SU-DHL-6 (cell line): ENCODE measurements around the gene NME4.

Source experiments
- CTCF ChIP-seq: fragments of 200-600 bp; sonication (generic); IDR thresholded peaks from one replicate; pipeline ENCODE4 v1.5.1; 2017; ENCODE audit warnings: antibody characterized with exemption, mild to moderate bottlenecking, low read length, moderate library complexity; ENCODE audit not compliant: insufficient read depth, poor library complexity, severe bottlenecking
- EZH2phosphoT487 ChIP-seq: fragments of 200-600 bp; sonication (generic), shearing (Covaris generic); conservative IDR thresholded peaks from 2 replicates; pipeline ENCODE4 v1.6.1; 2018; ENCODE audit warnings: mild to moderate bottlenecking, antibody characterized with exemption, low read length, moderate library complexity, mixed read lengths

DNA sequence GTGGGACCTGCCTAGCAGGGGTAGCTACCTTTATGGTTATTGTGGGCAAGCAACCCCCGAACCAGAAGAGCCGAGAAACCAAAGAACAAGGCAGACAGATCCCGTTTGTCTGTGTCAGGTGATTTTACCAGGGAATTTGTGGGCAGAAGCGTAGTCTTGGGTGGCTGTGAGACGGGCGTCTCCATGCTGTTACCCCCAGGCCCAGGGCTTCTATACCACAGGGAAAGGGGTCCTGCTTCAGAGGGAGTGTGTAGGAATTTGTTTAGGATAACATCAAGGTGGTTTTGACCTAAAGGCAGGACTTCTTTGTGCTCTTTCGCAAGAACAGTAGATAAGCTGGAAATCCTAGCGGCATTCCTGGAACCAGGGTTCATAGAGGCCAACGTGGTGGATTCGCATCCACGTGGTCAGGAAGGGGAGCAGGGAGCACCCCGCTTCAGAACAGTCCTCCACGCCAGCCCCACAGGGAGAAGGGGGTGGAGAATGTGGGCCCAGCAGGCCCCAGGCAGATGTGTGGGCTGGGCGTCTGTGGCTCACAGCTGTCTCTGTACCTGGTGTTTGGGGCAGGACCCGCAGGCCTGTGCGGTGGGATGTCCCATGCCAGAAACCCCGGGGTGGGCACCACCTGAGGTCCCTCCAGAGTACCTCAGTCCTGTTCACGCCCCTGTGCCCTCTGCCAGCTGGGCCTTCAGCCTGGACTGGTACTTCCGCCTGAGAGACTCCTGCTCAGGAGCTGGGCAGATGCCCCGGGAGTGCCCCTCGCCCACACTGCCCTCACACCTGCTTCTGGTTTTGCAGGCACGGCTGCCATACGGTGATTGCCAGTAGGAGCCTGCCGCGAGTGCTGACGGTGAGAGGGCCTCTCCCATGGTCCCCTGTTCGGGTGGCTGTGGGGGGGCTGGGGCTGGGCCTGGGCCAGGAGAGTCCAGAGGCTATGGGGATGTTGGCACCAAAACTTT is 8.8 kb downstream of the NME4 start:
- TF ChIP-seq EZH2phosphoT487 (no peak), CTCF (no peak)
